Keratinocyte (primary cell): ENCODE results near the gene TMF1. TPM values are rescaled to one million over a fixed set of nuclear protein-coding genes. Genes with fewer than 3 reads are reported as not detected.
A peak's percentile ranks its signal among the peaks of the same experiment; 100 is the strongest.

Source experiments
- DNase-seq: peaks from one replicate; pipeline ENCODE4 v3.0.0-alpha.2; 2011; ENCODE audit warnings: low read depth, missing footprints, low spot score
- FAIRE-seq: peaks from 2 replicates; lab custom pipeline; 2011; peaks lifted over from hg19 to GRCh38; lab: Jason Lieb, UNC
- H2AFZ ChIP-seq: 2 replicates; pipeline ENCODE4 v1.6.0; 2012; ENCODE audit warnings: low read length, control low read depth, inconsistent platforms; ENCODE audit not compliant: control insufficient read depth
- H3K27ac ChIP-seq: 2 replicates; pipeline ENCODE4 v1.5.1; 2011; ENCODE audit warnings: low read length; ENCODE audit not compliant: control insufficient read depth, insufficient read depth
- H3K27me3 ChIP-seq: 3 replicates; pipeline ENCODE4 v1.6.0; 2011; ENCODE audit warnings: low read length; ENCODE audit not compliant: control insufficient read depth, insufficient read depth; ENCODE audit errors: extremely low read depth
- H3K36me3 ChIP-seq, 2 experiments: 2 replicates in 1 of 2; 3 replicates in 1 of 2; pipeline ENCODE4 v1.5.1; 2011; ENCODE audit warnings: low read length in 2 of 2, mild to moderate bottlenecking in 1 of 2; ENCODE audit not compliant: control insufficient read depth in 2 of 2, insufficient read depth in 2 of 2; ENCODE audit errors: extremely low read depth in 1 of 2
- H3K4me1 ChIP-seq: 3 replicates; pipeline ENCODE4 v1.5.1; 2011; ENCODE audit warnings: low read length; ENCODE audit not compliant: control insufficient read depth, insufficient read depth; ENCODE audit errors: extremely low read depth
- H3K4me2 ChIP-seq: 3 replicates; pipeline ENCODE4 v1.6.0; 2011; ENCODE audit warnings: low read depth, low read length; ENCODE audit not compliant: control insufficient read depth, insufficient read depth; ENCODE audit errors: extremely low read depth
- H3K4me3 ChIP-seq, 3 experiments: fragments of 200-600 bp in 1 of 3; sonication (generic) in 1 of 3; 2 replicates in 2 of 3; 3 replicates in 1 of 3; pipeline ENCODE4 v1.5.1; 2011 to 2016; ENCODE audit warnings: low read length in 3 of 3, mild to moderate bottlenecking in 3 of 3, control low read depth in 2 of 3, inconsistent platforms in 1 of 3, low read depth in 1 of 3, mixed read lengths in 1 of 3, mixed run types in 1 of 3, moderate library complexity in 1 of 3; ENCODE audit not compliant: control insufficient read depth in 2 of 3, insufficient read depth in 2 of 3; ENCODE audit errors: extremely low read depth in 1 of 3
- H3K79me2 ChIP-seq: 2 replicates; pipeline ENCODE4 v1.6.0; 2012; ENCODE audit warnings: low read length; ENCODE audit not compliant: control insufficient read depth, insufficient read depth
- H3K9ac ChIP-seq: 3 replicates; pipeline ENCODE4 v1.6.0; 2011; ENCODE audit warnings: low read length; ENCODE audit not compliant: control insufficient read depth, insufficient read depth; ENCODE audit errors: extremely low read depth
- H3K9me1 ChIP-seq: 3 replicates; pipeline ENCODE4 v1.6.0; 2011; ENCODE audit warnings: low read length; ENCODE audit not compliant: control insufficient read depth, insufficient read depth; ENCODE audit errors: extremely low read depth
- H3K9me3 ChIP-seq: 2 replicates; pipeline ENCODE4 v1.5.1; 2012; ENCODE audit warnings: low read depth, low read length; ENCODE audit not compliant: control insufficient read depth
- H4K20me1 ChIP-seq: 3 replicates; pipeline ENCODE4 v1.6.0; 2011; ENCODE audit warnings: low read length; ENCODE audit not compliant: control insufficient read depth, insufficient read depth; ENCODE audit errors: extremely low read depth
- EZH2 ChIP-seq: IDR thresholded peaks from one replicate; pipeline ENCODE4 v1.6.1; 2012; ENCODE audit warnings: inconsistent platforms, mild to moderate bottlenecking, low read length, moderate library complexity
- dilution Hi-C: fragments of 300-500 bp; cut with MboI; formaldehyde crosslinking; loops from one replicate; pipeline ENCODE4 v1.7.0; 2020; ENCODE audit warnings: low sequenced_read_pairs; ENCODE audit not compliant: extremely low pct_ligation_motif_present
- polyA plus RNA-seq, 5 experiments: library from polyadenylated mRNA; depleted of rRNA in 3 of 5; stranded (reverse) in 3 of 5; stranded (forward) in 1 of 5; unstranded in 1 of 5; fragments of >200 nt; gene quantifications; 1 replicate in 1 of 5; 2 replicates in 3 of 5; 3 replicates in 1 of 5; pipeline versions ENCODE4 v1.2.1 to v1.2.3, GENCODE V29; 2011 to 2012; ENCODE audit warnings: missing spikeins in 2 of 5, low read depth in 1 of 5, low replicate concordance in 1 of 5
- small RNA-seq, 3 experiments: library from RNA; depleted of rRNA; stranded (forward); fragments of <200 nt; gene quantifications; one replicate each; pipeline ENCODE3, GENCODE V24; 2012; ENCODE audit warnings: low read depth in 3 of 3, low replicate concordance in 1 of 3; ENCODE audit not compliant: insufficient read length in 3 of 3
- TF ChIP-seq, protein P1 (sequence below), 3 experiments: IDR thresholded peaks in 1 of 3; conservative IDR thresholded peaks in 1 of 3; optimal IDR thresholded peaks in 1 of 3; 2 replicates in 2 of 3; 3 replicates in 1 of 3; pipeline versions ENCODE3 to v1.5.1; 2011; ENCODE audit warnings: low read length in 3 of 3, mild to moderate bottlenecking in 3 of 3, moderate library complexity in 2 of 3, control low read depth in 1 of 3, inconsistent platforms in 1 of 3; ENCODE audit not compliant: insufficient read depth in 2 of 3; ENCODE audit errors: extremely low read depth in 1 of 3

TMF1 gene
- polyA plus RNA-seq, 1 donor (not counting 4 experiments of a cell fraction or from before 2014, with no cell fraction given), result 13.7 TPM

DNA sequence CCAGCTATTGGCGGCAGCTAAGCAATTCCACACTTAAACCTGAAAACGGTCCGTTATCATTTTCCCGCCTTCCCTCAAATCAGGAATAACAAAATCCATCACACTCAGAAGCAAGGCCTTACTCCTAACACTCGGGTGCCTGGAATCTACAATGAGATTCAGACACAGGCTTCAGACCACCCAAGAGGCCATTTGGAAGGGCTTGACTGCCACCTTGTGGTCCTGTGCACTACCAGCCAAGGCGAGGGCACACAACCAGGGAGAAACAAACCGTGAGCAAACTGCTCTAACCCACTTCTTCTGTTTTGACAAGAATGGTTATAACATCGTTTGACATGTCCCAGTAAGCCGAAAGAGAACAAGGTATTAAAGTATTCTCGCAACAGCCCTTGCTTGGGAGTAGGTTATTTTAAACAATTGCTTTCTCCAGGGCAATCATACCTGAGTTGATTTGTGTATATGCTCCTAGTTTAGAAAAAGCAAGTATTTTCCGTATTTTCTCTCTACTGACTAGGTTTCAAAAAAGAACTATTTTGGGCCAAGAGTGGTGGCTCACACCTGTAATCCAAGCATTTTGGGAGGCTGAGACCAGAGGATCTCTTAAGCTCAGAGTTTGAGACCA, 79.7 kb downstream of the TMF1 start:
- no peak overlapping the region for H3K4me3 ChIP-seq
- no peaks in the 10 kb centered on the region for H3K9me1 ChIP-seq
- no peak overlapping the region for H2AFZ ChIP-seq
- H4K20me1 ChIP-seq, result no peaks in the 10 kb centered on the region
- no peak for TF ChIP-seq EZH2
- TF ChIP-seq, protein P1, sequence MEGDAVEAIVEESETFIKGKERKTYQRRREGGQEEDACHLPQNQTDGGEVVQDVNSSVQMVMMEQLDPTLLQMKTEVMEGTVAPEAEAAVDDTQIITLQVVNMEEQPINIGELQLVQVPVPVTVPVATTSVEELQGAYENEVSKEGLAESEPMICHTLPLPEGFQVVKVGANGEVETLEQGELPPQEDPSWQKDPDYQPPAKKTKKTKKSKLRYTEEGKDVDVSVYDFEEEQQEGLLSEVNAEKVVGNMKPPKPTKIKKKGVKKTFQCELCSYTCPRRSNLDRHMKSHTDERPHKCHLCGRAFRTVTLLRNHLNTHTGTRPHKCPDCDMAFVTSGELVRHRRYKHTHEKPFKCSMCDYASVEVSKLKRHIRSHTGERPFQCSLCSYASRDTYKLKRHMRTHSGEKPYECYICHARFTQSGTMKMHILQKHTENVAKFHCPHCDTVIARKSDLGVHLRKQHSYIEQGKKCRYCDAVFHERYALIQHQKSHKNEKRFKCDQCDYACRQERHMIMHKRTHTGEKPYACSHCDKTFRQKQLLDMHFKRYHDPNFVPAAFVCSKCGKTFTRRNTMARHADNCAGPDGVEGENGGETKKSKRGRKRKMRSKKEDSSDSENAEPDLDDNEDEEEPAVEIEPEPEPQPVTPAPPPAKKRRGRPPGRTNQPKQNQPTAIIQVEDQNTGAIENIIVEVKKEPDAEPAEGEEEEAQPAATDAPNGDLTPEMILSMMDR (optimal IDR thresholded peaks at IDR 0.05 in 1 of 3, IDR thresholded peaks at IDR 0.05 in 1 of 3, conservative IDR thresholded peaks at IDR 0.05 in 1 of 3; ENCODE audit: extremely low read depth in 1 of 3, insufficient read depth in 2 of 3, low read length in 3 of 3), result peak; percentile 71 to 86 (median 84)
- no peaks in the 10 kb centered on the region for H3K4me1 ChIP-seq
- no peak for DNase-seq
- peaks cover 0 to 2% of the 10 kb centered on the region in 2 experiments for H3K36me3 ChIP-seq
- no peak overlapping the region for H3K4me2 ChIP-seq
- dilution Hi-C loops, result no loop called here
- FAIRE-seq, result peak; percentile 17
- no peak overlapping the region for H3K27ac ChIP-seq
- no peaks in the 10 kb centered on the region for H3K27me3 ChIP-seq
- H3K79me2 ChIP-seq, result no peaks in the 10 kb centered on the region
- H3K9ac ChIP-seq, result no peak overlapping the region
- H3K9me3 ChIP-seq, result no peaks in the 10 kb centered on the region

Small RNA genes within 50 kb of the gene (small RNA-seq; reads per million reads assigned to genes)
- 0 to 3.0 (median 0.75) reads per million in 3 experiments for gene MIR3136

Other genes with a start within 250 kb of the TMF1 start
- not detected in 3 replicates for gene TAFA4, start 119.8 kb downstream of the TMF1 start, polyA plus RNA-seq
- 23.4 to 39.0 TPM (median 35.5 TPM) in 3 replicates for gene EOGT, start 38.6 kb downstream of the TMF1 start, polyA plus RNA-seq
- gene UBA3, start 28.0 kb upstream of the TMF1 start, polyA plus RNA-seq, result 72.0 to 125 TPM (median 81.7 TPM) in 3 replicates
- gene ARL6IP5, start 32.6 kb upstream of the TMF1 start, polyA plus RNA-seq, result 87.2 to 113 TPM (median 112 TPM) in 3 replicates
- gene LMOD3, start 70.3 kb upstream of the TMF1 start, polyA plus RNA-seq, result not detected in 3 replicates